Measurements from ENCODE around the gene SSTR4.

SSTR4 gene

GRCh38 chr20:23079016-23079351, 43.9 kb downstream of the SSTR4 start:
- H4K20me1 ChIP-seq (ENCODE audit: insufficient read depth): no peaks in the 10 kb centered on the region
- no peak overlapping the region for H3K4me2 ChIP-seq
- H3K27me3 ChIP-seq (ENCODE audit: insufficient read depth, low read depth): no peaks in the 10 kb centered on the region
- TF ChIP-seq CTCF (conservative IDR thresholded peaks at IDR 0.05; ENCODE audit: low read depth, low read length): no peak
- H3K36me3 ChIP-seq (ENCODE audit: insufficient read depth): no peaks in the 10 kb centered on the region
- H3K4me1 ChIP-seq (ENCODE audit: low read depth, poor library complexity, severe bottlenecking): no peaks in the 10 kb centered on the region
- no peak overlapping the region for H3K4me3 ChIP-seq (IDR thresholded peaks at IDR 0.05; ENCODE audit: insufficient read depth, low read depth, low read length)
- no peak overlapping the region for H3K27ac ChIP-seq
- no peaks in the 10 kb centered on the region for H3K79me2 ChIP-seq (ENCODE audit: insufficient read depth, low read depth)
- H3K9ac ChIP-seq: no peak overlapping the region
- no peak overlapping the region for H2AFZ ChIP-seq (ENCODE audit: low read depth)

DNA sequence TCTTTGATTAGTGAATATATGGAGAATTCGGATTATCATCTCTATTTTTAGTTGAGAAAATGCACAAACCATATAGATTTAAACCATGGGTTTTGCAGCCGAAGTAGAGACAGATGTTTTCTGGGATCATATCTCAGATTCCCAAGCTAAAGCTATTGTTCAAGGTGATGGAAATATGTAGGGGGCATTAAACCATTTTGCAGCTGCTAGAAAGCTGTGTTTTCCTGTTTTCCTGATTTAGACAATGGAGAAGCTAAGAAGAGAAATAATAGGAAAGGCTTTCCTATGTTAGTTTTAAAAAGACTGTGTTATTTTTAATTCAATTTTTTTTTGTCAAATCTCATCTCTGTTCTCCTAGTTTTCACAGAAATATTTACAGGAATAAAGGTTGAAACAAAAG, 44.8 kb downstream of the SSTR4 start:
- H3K4me1 ChIP-seq (ENCODE audit: low read depth, poor library complexity, severe bottlenecking): no peaks in the 10 kb centered on the region
- no peak overlapping the region for H3K9ac ChIP-seq
- no peaks in the 10 kb centered on the region for H3K27me3 ChIP-seq (ENCODE audit: insufficient read depth, low read depth)
- TF ChIP-seq CTCF (conservative IDR thresholded peaks at IDR 0.05; ENCODE audit: low read depth, low read length): no peak
- no peaks in the 10 kb centered on the region for H3K79me2 ChIP-seq (ENCODE audit: insufficient read depth, low read depth)
- H3K4me2 ChIP-seq: no peak overlapping the region
- no peak overlapping the region for H3K4me3 ChIP-seq (IDR thresholded peaks at IDR 0.05; ENCODE audit: insufficient read depth, low read depth, low read length)
- H2AFZ ChIP-seq (ENCODE audit: low read depth): no peak overlapping the region
- H4K20me1 ChIP-seq (ENCODE audit: insufficient read depth): no peaks in the 10 kb centered on the region
- H3K36me3 ChIP-seq (ENCODE audit: insufficient read depth): no peaks in the 10 kb centered on the region
- no peak overlapping the region for H3K27ac ChIP-seq

DNA sequence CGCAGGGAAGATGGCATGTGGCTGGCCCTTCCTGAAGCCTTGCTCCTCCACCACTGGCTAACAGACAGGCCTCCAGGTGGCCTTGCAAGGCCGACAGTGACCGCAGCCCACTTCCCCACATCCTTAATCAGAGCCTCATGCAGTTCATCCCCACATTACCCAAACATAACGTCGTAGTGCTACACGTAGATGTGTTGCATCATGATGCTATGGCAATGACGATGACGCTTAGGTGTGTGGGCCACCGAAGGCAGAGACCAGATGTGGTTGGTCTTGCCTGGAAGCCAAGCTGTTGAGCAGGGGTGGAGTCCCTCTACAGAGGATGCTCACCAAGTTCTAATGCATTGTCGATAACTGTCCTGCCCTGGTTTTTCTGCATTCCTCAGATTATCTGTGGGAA, 45.4 kb downstream of the SSTR4 start:
- Histone ChIP-seq H3K27me3 (ENCODE audit: insufficient read depth, low read depth) (no peaks in the 10 kb centered on the region), H4K20me1 (ENCODE audit: insufficient read depth) (no peaks in the 10 kb centered on the region)

DNA sequence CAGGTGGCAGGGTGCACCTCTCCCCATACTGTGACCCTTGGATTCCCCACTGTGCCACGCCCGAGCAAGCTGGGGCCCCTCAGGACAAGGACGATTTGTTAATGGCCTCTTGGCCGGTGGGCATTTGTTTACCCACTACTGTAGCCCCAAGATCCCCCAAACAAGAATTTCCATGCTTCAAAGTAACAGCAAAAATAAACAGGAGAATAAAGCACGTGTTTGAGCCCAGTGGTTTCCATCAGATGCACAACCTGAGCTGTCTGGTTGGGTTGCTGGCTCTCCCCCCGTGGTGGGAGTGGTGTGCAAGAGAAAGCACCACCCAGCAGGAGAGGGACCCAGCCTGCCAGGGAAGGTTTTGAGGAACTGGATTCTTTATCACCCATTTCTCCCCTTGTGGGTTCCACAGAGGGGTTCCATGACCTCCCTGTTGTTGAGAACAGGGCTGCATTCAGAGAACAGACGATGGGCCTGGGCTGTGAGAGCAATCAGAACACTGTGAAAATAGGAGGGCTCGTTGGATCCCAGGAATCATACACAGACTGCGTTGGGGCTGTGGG, 46.2 kb downstream of the SSTR4 start:
- Histone ChIP-seq H3K4me1 (ENCODE audit: low read depth, poor library complexity, severe bottlenecking) (no peaks in the 10 kb centered on the region), H3K9ac (no peak overlapping the region), H3K36me3 (ENCODE audit: insufficient read depth) (no peaks in the 10 kb centered on the region), H2AFZ (ENCODE audit: low read depth) (no peak overlapping the region), H3K79me2 (ENCODE audit: insufficient read depth, low read depth) (no peaks in the 10 kb centered on the region), H3K4me3 (IDR thresholded peaks at IDR 0.05; ENCODE audit: insufficient read depth, low read depth, low read length) (no peak overlapping the region), H3K27me3 (ENCODE audit: insufficient read depth, low read depth) (no peaks in the 10 kb centered on the region), H3K27ac (no peak overlapping the region), H3K4me2 (no peak overlapping the region), H4K20me1 (ENCODE audit: insufficient read depth) (no peaks in the 10 kb centered on the region)
- TF ChIP-seq CTCF (conservative IDR thresholded peaks at IDR 0.05; ENCODE audit: low read depth, low read length): no peak

More for the DNA sequence above, 45.4 kb downstream of the SSTR4 start:
- Histone ChIP-seq H3K79me2 (ENCODE audit: insufficient read depth, low read depth) (no peaks in the 10 kb centered on the region), H3K27ac (no peak overlapping the region), H3K4me3 (IDR thresholded peaks at IDR 0.05; ENCODE audit: insufficient read depth, low read depth, low read length) (no peak overlapping the region), H3K4me2 (no peak overlapping the region), H2AFZ (ENCODE audit: low read depth) (no peak overlapping the region), H3K4me1 (ENCODE audit: low read depth, poor library complexity, severe bottlenecking) (no peaks in the 10 kb centered on the region), H3K9ac (no peak overlapping the region), H3K36me3 (ENCODE audit: insufficient read depth) (no peaks in the 10 kb centered on the region)
- TF ChIP-seq CTCF (conservative IDR thresholded peaks at IDR 0.05; ENCODE audit: low read depth, low read length): no peak
